Measurements from ENCODE around the gene C10orf105. TPM values are rescaled to one million over a fixed set of nuclear protein-coding genes. Genes with fewer than 3 reads are reported as not detected.

Gene C10orf105
- total and polyA plus RNA-seq, 2 of the 8 experiments (the other 6 are each of a cell fraction or from before 2014, with no cell fraction given): 0.71 to 0.73 TPM

DNA sequence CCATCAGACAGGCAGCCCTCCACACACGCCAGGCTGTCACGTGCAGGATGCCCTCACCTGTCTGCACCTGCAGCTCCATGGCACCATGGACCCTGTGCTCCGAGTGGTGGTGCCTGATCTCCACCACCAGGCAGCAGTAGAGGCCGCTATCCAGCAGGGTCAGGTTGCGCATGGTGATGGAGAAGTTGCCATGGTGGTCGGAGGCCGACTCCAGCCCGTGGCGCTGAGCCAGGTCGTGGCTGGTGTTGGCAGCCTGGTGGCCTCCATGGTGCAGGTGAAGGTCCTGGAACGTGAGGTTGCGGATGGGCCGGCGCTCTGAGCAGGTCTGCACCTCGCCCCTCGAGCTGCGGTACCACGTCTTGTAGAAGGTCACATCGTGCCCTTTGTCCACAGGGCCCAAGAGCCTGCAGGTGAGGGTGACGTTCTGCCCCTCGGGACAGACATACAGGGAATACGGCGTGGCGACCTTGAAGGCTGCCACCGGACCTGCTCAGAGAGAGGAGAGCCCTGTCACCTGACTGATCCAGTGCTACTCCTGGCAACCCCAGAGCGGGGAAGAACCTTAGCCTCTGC lies 42.0 kb upstream of the C10orf105 start:
- H2AFZ ChIP-seq (ENCODE audit: low read length): no peak overlapping the region
- H4K91ac ChIP-seq (replicated peaks; ENCODE audit: insufficient read length, low read length): no peak overlapping the region
- H4K20me1 ChIP-seq (replicated peaks in 1 of 2; ENCODE audit: control insufficient read depth in 1 of 2, insufficient read depth in 2 of 2, low read length in 2 of 2): no peaks in the 10 kb centered on the region
- no peaks in the 10 kb centered on the region; a peak in 1 of 7 replicates for H3K27me3 ChIP-seq (replicated peaks in 1 of 4; ENCODE audit: control insufficient read depth in 3 of 4, extremely low read depth in 1 of 4, insufficient read depth in 3 of 4, low read length in 3 of 4)
- ChIA-PET CTCF (ENCODE audit: partially characterized antibody) (interaction anchor here (0.6 to 1.8 kb wide), 13 partner anchors 9 to 446 kb away, joined by 3 to 15 read pairs (median 4); no protein-coding TSS in a partner anchor), POLR2A (ENCODE audit: partially characterized antibody) (no interaction called here)
- no peak overlapping the region for H2AK5ac ChIP-seq (ENCODE audit: low read depth, low read length)
- H3K56ac ChIP-seq (replicated peaks; ENCODE audit: insufficient read length, low read depth, low read length): no peak overlapping the region
- H4K5ac ChIP-seq (ENCODE audit: insufficient read length, low read depth, low read length): no peak overlapping the region
- no peak overlapping the region for H2BK15ac ChIP-seq (ENCODE audit: low read length)
- H3K79me1 ChIP-seq (ENCODE audit: low read depth, low read length): no peaks in the 10 kb centered on the region
- H2BK12ac ChIP-seq (ENCODE audit: low read depth, low read length): peak overlapping the region; percentile 60; the same call in 1 of the 2 replicates
- H3K14ac ChIP-seq (ENCODE audit: insufficient read length): no peak overlapping the region
- DNase-seq (ENCODE audit: low read depth in 1 of 2, low spot score in 2 of 2) (no peak), FAIRE-seq (no peak)
- H2BK20ac ChIP-seq (ENCODE audit: low read length): no peak overlapping the region
- H3K27ac ChIP-seq (ENCODE audit: low read depth, low read length): no peak overlapping the region
- H2BK120ac ChIP-seq (replicated peaks; ENCODE audit: low read depth, low read length): no peak overlapping the region
- H3K9ac ChIP-seq (replicated peaks in 1 of 4; ENCODE audit: extremely low read depth in 1 of 4, low read depth in 3 of 4, low read length in 3 of 4): no peak overlapping the region
- 92% methylated on average over 22 of the region's 26 CpGs; no CpG with 5 or more reads in 1 of the 2 experiments for WGBS, 2 experiments (ENCODE audit: extremely low coverage in 1 of 2, insufficient coverage in 1 of 2, insufficient read length in 1 of 2, insufficient replicate concordance in 2 of 2, low coverage in 1 of 2, low lambda C conversion rate in 2 of 2, missing lambda C conversion rate in 1 of 2)
- H2BK5ac ChIP-seq (ENCODE audit: low read depth, low read length): no peak overlapping the region
- peaks cover 0 to 7% (median 4%) of the 10 kb centered on the region in 4 experiments; a peak in 4 of 7 replicates for H3K4me1 ChIP-seq (replicated peaks in 1 of 4; ENCODE audit: control insufficient read depth in 3 of 4, insufficient read depth in 4 of 4, low read length in 3 of 4)
- no peak overlapping the region for H3K23ac ChIP-seq (ENCODE audit: insufficient read length)
- H3K79me2 ChIP-seq (ENCODE audit: control insufficient read depth in 1 of 2, insufficient read depth in 2 of 2, low read length in 2 of 2): no peaks in the 10 kb centered on the region
- no peaks in the 10 kb centered on the region for H3K36me3 ChIP-seq (ENCODE audit: control insufficient read depth in 2 of 4, insufficient read depth in 4 of 4, low read length in 3 of 4)
- peak overlapping the region; percentile 59; the same call in 1 of the 2 replicates for H4K8ac ChIP-seq (ENCODE audit: extremely low read depth, insufficient read depth, low read length)
- H3K4ac ChIP-seq (replicated peaks; ENCODE audit: insufficient read length, low read depth, low read length): no peak overlapping the region
- no peaks in the 10 kb centered on the region for H3K9me3 ChIP-seq (ENCODE audit: insufficient read depth in 2 of 2, low read depth in 1 of 2, low read length in 1 of 2)
- no peaks in the 10 kb centered on the region for H3K23me2 ChIP-seq (ENCODE audit: low read depth, low read length)
- H3K4me3 ChIP-seq (ENCODE audit: extremely low read depth in 1 of 4, insufficient read depth in 2 of 4, low read depth in 3 of 4, low read length in 4 of 4): no peak overlapping the region
- no peak overlapping the region for H3K4me2 ChIP-seq (ENCODE audit: insufficient read depth in 1 of 2, low read depth in 2 of 2, low read length in 2 of 2)
- no peak overlapping the region for H3K18ac ChIP-seq (ENCODE audit: extremely low read depth, low read length)
